Measurements from ENCODE around the gene ERG.

The ERG gene

DNA sequence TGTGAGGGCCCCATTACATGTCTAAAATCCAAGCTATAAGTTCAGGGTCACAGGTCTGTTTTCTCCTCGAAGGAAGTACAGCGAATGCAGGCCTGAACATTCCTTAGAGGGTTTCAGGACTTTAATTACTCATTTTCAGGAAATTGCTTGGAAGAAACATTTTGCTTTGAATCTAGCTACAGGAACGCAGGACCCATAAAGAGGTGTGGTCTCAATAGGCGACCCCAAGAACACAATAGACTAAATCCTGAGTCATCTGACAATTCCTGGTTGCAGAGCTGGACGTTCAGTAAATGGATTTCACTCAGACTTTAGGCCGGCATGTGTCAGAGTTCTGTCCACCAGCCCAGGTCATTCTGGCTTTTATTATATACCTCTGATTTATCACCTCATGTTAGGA, 1.0 kb upstream of the ERG start:
- DNase-seq (ENCODE audit: low spot score), result no peak

DNA sequence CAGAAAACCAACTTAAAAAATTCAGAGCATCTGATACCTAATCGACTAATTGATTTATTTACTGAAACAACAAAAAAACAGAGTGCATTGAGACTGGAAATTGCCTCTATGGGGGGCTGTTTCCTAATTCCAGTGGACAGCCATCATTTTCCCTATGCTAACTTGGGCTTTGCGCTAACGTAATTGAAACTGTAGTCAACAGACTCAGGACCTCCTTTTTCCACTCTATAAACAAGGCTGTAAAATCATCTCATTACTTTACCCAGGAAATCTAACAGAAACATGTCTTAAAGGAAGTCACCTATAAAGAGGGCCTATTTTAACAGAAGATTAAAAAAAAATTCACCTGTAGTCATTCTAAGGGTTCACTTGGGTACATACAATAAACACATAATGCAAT, 2.1 kb downstream of the ERG start:
- no peak for DNase-seq (ENCODE audit: low spot score)

DNA sequence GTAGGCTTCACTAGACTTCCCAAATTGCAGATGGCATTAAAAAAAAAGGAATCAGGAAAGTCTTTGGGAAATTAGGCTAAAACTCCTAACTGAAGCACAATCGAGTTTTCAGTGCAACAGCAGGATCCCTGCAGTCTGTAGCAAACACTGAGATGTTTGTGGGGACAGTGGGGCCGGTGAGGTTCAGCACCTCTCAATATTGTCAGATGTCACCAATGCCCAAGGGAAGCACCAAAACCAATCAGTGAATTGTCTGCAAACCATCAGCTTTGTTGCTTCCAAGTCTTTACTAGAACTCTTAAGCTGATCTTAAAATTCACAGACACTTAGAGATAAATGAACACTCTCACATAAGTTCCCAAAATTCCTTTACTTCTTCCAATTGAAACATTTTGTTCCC, 2.6 kb downstream of the ERG start:
- no peak for DNase-seq (ENCODE audit: low spot score)

DNA sequence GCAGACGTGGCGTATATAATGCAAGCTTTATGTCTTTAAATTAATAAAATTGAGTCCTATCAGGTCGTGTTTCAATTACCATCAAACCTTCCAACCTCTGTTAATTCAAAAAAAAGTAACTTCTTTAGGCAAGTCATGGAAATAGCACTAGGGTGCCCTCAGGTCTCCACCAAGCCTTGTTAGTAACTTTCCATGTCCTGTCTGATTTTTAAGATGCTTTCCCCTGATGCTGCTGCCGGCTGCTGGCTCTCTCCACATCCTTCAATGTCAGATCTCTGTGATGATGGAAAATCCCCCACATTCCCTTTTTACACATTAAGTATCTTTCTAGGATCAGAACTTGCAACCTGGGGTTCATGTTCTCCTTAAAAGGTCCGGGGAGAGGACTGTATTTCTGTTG, 3.0 kb downstream of the ERG start:
- DNase-seq (ENCODE audit: low spot score), result no peak

DNA sequence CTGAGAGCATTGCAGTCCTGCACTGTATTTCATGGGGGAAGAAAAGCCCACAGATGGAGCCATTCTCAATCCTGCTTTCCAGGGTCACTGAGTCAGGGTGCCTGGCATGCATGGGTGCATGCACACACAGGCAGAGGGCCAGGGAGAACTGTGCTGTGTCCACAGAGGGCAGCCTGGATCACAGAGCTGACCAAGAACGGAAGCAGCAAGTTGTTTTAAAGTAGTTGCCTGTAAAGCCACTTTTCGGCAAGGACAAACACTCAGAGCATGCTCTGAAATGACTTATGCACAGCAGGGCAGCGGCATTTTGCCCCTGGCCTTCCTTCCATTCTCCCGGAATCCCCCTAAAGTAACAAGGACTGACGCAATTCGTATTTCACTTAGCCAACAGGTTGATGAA, 3.6 kb downstream of the ERG start:
- DNase-seq (ENCODE audit: low spot score), result no peak

DNA sequence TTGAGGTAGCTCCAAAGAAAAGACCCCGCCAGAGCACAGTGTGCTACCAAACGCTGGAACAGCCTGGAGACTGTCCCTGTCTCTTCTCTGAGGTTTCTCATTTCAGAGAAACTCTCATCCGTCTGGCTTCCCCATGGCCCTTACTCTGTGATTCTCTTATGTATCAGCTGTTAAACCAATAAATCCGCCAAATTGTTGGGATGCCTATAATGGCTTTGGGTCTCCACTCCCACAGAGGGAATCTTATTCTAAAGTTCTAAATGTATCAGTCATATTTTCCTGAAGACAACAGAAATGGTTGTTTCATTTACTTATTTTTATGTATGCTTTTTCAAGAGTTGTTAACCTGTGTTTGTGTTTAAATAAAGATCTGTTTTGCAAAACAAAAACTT, 4.0 kb downstream of the ERG start:
- no peak for DNase-seq (ENCODE audit: low spot score)

DNA sequence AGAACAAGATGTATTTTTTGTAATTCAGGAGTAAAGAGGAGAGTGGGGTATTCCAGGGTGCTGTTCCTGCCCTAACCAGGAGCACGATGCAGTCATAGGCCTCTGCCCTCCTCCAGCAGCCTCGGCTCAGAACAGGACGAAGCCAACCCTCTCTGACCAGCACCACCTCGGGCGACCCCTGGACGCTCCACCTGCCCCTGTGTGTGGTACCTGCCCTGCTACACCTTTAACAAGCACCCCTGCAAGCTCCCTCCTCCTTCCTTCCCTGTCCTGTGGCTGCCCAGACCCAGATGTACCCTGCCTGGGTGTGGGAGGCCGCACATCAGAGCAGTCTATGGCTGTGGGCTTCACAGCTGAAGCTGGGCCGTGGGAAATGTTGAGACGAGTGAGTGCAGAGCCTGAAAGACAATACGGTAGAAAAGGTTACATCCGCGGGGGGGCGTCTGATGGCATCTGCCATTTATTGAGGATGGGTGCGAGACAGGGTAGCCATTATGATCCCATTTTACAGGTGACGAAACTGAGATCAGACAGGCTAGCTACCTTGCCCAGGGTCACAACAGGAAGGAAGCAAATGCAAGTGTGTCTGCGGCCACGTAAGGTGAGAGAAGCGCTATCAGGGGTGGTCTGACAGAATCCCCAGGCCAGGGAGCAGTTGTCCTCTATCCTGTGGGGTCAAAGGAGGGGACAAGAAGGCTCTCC, 4.6 kb downstream of the ERG start:
- DNase-seq (ENCODE audit: low spot score), result no peak

DNA sequence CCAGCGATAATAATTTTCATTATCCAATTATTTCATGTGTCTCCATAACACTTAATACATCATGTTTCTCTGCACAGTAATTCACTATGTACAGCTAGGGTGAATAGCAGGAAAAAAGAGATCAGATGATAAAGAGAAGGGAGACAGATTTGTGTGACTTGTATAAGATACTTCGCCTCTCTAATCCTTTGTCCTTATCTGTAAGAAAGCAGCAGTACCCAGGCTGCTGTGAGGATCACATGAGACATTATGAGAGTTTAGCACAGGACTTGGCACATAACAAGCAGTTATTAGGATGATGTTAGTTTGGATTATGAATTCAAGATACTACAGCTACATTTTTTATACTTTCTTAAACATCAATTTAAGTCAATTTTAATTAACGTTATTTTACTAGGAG, 6.3 kb downstream of the ERG start:
- DNase-seq (ENCODE audit: low spot score), result no peak

DNA sequence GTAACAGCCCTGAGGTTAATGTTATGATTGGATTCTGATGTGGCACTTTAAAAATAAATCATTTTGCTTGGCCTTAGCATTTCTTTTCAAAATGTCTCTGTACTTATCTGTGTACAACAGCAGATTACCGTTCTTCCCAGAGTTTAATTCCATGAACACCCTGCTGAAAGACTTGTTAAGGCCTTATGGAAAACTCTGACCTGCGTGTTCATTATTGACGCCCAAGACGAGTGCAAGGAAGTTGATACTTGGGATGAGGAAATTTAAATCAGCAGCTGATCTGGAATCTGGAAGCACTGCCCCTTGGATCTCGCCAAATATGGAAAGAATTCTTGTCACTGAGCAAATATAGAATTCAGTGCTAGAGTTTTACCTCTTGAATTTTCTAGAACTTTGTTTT, 6.7 kb downstream of the ERG start:
- DNase-seq (ENCODE audit: low spot score), result no peak

DNA sequence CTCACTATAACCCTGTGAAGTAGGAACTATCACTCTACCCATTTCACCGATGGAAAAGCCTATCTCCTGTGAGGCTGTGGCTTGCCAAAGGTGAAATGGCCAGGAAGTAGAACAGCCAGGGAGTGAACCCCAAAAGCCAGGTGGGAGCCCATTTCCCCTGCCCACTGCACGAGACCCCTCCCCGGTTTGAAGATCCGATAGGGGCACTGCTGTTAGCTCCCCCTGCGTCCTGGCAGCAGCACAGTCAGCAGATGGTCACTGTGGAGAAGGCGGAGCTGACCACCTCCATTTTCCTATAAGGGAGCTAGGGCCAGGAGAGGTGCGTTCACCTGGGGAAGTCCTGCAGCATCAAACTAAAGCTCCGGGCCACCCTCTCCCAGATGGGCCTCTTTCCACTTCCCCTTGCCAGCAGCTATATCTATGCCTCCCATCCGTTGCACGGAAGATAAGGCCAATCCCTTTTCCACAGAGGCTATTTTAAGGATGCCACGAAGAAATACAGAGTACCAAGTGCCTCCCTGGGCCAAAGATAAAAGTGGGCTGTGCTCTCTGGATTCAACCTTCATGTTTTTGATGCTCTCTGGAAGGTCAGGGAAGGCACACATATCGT, 7.8 kb downstream of the ERG start:
- DNase-seq (ENCODE audit: low spot score), result no peak

DNA sequence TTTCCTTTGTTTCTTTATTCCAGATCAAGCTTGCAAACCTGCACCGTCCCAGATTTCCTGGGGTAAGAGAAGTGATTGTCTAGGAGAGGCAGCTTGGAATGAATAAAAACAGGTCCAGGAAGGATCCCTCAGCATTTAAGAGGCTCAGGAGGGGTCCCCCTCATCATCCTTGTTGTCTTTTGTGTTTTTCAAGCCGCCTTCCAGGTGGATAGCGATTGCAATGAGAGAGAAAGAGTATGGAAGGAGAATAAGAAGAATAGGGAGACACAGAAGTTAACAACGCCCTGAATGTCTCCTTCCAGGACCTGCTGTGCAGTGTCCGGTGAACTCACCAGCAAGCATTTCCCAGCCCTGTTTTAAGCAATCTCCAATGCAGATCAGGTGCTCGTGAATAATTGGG, 8.5 kb downstream of the ERG start:
- no peak for DNase-seq (ENCODE audit: low spot score)

DNA sequence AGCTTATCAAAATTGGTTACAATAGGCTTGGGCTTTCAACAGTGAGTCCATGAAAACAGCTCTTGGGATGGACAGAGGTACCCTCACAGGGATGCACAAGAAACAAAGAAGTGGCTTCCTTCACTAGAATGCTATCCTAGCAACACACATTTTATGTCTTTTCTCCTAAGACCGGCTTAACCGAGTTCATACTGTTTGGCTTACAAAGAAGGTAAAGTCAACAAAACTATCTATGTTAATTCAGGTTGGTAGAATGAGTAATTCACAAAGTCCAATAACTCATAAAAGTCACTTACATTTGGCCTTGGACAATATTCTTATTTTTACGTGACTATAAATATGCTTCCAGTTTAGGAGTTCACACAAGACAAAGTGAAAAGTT, 9.0 kb downstream of the ERG start:
- no peak for DNase-seq (ENCODE audit: low spot score)

DNA sequence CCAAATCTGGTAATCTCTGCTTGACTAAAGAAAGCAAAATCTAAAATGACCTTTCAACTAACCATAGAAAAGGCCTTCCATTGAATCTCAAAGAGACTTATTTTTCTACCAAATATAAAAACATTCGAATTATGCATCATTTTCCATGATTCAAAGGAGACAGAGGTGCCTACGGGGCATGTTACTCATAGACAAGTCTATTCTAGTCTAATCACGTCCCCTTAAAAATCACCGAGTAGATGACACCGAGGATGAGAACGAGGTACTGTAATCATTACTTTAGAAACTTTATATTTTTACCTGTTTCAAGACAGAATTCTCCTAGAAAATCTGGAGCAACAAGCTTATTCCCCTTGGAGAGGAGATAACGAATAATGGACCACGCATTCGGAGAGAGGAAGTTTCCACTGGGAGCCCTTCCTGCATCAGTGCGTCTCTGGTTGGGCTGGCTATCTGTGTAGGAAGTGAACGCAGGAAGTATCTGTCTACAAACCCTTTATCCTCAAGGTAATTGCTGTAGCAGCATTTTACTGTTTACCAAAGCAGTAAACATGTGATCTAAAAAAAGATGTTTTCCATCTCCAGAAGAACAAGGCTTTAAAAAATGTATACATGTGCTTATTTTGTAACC, 9.5 kb downstream of the ERG start:
- DNase-seq (ENCODE audit: low spot score), result no peak

DNA sequence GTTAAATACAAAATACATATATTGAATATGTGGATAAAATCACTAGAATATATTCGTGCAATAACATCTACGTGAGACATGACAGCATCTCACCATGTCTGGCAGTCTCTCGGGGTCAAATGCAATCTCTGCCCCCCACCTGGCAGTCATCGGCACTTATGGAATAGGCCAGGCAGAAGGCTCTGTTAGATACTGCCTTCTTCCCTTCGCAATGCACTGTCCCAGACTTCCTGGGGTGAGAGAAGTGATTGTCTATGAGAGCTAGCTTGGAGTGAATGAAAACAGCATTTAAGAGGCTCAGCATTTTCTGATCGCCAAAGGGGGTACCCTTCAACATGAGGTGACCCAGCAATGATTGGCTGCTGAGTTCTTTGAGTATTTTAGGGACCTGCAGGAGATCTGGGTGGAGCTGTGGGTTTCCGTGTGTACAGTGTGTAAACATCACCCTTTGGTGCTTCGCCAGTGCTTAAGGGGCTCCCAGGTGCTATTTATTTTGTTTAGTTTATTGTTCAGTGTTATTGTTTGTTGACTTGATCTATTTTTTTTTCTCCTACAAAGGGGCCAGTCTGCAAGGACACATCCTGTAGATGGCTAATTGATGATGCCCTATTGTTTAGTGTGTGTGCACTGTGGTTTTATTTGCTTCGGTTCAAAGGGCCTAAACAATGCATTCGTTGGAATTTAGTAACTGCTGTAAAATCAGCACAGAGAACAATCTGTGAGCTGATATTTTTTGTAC, 10.2 kb downstream of the ERG start:
- DNase-seq (ENCODE audit: low spot score), result no peak

DNA sequence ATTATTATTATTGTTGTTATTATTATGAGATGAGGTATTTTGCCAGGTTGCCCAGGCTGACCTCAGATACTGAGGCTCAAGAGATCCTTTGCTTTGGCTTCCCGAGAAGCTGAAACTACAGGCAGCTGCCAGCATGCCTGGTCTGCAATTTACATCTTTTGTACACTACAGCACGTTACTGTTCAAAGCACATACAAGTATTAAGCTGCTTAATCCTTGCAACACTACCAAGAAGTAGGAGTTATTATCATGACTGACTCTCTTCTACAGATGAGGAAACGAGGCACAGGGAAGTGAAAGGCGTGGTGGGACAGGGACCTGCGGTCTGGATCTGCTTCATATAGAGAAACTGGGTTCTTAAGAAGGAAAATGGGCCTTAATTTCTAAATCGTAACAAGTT, 11.6 kb downstream of the ERG start:
- no peak for DNase-seq (ENCODE audit: low spot score)

DNA sequence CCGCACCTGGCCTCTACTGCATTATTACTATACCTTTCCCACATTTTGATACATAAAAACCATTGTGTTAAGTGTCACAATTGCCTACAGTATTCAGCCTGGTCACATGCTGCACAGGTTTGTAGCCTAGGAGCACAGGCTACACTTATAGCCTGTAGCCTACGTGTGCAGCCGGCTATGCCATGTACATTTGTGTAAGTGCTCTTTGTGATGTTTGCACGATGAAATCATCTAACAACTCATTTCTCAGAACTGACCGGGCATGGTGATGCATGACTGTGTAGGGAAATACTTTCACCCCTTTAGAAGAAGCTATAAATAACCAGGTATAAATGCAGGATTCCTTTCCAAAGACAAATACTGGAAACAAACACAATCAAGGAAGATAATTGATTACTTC, 12.1 kb downstream of the ERG start:
- no peak for DNase-seq (ENCODE audit: low spot score)

DNA sequence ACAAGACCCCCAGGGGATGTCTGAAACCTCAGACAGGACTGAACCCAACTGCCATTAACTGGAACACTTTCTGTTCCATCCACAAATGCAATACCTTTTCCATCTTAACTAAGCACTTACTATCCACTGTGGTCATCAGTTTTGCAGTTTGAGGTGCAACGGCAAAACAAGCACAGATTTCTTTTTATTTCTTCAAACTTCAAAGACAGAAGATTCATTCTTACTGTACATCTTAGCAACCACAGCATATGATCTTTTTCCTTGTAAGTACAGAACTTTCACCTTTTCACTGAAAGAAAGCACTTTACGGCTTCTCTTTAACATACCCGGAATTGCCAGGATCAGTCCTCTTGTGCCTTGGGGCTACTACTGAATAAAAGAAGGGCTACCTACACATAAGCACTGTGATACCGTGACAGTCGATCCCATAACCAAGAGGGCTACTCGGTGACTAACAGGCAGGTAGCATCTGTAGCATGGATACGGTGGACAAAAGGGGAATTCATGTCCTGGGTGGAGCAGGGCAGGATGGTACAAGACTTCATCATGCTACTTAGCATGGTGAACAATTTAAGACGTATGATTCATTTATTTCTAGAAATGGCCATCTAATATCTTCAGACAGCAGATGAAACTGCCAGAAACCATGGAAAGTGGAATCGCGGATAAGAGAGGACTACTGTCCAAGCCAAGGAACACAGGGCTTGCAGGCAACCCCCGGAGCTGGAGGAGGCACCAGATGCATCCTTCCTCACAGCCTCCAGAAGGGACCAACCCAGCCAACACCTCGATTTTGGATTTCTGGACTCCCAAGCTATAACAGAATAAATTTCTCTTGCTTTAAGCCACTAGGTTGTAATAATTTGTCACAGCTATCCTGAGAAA, 18.4 kb downstream of the ERG start:
- no peak for DNase-seq (ENCODE audit: low spot score)

DNA sequence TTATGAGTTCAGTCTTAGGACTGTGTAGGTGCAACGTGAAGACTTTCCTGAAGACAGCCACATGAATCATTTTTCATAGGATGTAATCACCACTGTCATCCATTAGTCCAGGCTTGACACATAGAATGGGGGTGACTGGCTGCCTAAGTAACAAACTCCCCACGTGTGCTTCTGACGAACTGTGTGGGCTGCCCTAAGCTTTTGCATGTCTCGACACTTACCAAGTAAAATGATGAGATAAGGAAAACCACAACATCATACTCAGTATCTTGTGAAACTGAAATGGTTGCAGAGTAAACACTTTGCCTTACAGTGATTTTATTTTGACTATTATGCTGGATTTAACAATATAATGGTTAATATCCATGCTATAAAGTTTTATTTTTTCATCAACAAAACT, 19.5 kb downstream of the ERG start:
- no peak for DNase-seq (ENCODE audit: low spot score)

DNA sequence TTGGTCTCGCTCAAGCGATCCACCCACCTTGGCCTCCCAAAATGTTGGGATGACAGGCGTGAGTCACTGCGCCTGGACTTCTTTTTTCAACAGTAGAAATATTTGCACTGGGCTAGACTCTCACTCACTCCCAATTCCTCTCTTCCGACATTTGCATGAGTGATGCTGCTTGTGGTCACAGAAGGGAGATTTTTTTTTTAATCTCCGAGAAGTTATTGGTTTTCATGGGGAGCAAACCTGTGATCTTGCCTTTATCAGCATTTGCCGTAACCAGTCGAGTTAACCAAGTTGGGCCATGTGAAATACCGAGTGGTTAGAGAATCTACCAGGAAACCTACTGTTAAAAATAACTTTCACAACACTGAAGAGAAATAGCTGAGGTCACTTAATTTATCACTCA, 21.1 kb downstream of the ERG start:
- DNase-seq (ENCODE audit: low spot score), result no peak

DNA sequence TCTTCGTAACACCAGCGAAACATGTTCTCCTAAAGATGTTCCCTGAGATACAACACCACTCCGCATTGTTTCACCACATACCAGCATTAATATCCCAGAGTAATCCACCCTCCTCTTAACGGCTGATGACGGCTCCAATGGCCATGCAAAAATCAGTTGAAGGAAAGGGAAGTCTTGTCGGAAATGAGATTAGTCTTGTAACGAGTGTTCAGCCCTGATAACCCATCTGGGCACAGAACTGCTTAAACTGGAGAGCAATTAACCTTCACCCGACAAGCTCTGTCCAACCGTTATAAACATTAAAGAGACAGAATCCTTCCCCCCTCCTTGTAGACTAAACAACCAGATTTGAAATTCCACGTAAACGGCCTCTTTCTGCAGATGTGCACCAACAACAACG, 21.9 kb downstream of the ERG start:
- no peak for DNase-seq (ENCODE audit: low spot score)

DNA sequence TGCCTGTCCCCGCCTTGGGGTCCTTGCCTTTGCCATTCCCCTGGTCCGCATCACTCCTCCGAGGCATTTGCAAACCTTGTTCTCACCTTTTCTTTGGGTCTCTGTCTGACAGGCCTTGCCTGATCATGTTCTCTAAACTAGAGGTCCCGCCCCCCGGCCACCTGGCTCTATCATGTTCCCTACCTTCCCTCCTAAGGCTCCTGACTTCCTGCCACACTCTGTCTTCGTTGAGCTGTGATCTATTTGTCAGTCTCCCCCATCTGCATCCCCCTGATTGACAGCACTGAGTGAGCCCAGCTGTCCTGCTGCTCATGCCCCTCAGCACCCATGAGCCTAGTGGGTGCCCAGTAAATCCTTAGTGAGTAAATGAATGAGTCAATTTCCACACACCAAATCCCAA, 22.8 kb downstream of the ERG start:
- no peak for DNase-seq (ENCODE audit: low spot score)

DNA sequence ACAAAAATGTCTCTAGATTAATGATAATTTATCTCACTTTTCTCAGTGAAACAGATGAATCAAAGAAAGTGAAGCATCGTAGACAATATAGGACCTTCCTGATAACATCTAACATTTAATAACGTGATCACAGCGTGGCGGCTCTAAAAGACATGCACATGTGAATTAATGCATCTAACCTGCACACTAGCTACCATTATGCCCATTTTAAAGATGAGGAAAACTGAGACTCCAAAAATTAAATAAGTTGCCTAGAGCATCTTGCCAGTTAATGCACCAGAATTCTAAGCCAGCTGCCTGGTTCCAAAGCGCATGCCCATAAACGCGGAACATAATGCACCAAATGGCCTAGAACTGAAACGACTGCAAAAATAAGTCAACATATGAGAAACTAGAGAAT, 23.5 kb downstream of the ERG start:
- no peak for DNase-seq (ENCODE audit: low spot score)

Measured in CD4-positive, alpha-beta T cell treated with Interleukin-15 for 4 hours (primary cell).